Mesendoderm (in vitro differentiated cells): Measurements from ENCODE around the gene B9D1.

ENCODE experiments used
- DNase-seq: peaks from one replicate; pipeline ENCODE4 v3.0.0; 2013
- H2AK5ac ChIP-seq: 2 replicates; pipeline ENCODE4 v1.6.1; 2013; ENCODE audit warnings: low read length, inconsistent platforms
- H2BK120ac ChIP-seq: 2 replicates; pipeline ENCODE4 v1.6.1; 2013; ENCODE audit warnings: low read depth, mild to moderate bottlenecking, low read length, moderate library complexity, mixed read lengths
- H2BK15ac ChIP-seq: replicated peaks from 2 replicates; pipeline ENCODE4 v1.6.1; 2013; ENCODE audit warnings: low read depth, mild to moderate bottlenecking, moderate library complexity
- H2BK5ac ChIP-seq: 2 replicates; pipeline ENCODE4 v1.6.1; 2013; ENCODE audit warnings: low read length, inconsistent platforms
- H3K18ac ChIP-seq: 2 replicates; pipeline ENCODE4 v1.6.1; 2013; ENCODE audit warnings: mild to moderate bottlenecking, low read length, mixed read lengths
- H3K23ac ChIP-seq: one replicate; pipeline ENCODE4 v1.6.1; 2013; ENCODE audit warnings: low read length
- H3K27ac ChIP-seq: 2 replicates; pipeline ENCODE4 v1.5.1; 2013; ENCODE audit warnings: low read depth, mild to moderate bottlenecking, inconsistent platforms, low read length, moderate library complexity
- H3K27me3 ChIP-seq: 2 replicates; pipeline ENCODE4 v1.6.1; 2013; ENCODE audit warnings: low read length, control low read depth, mild to moderate bottlenecking, inconsistent platforms; ENCODE audit not compliant: insufficient read depth, poor library complexity
- H3K36me3 ChIP-seq: 2 replicates; pipeline ENCODE4 v1.6.1; 2013; ENCODE audit warnings: low read length, inconsistent platforms; ENCODE audit not compliant: control insufficient read depth, insufficient read depth
- H3K4ac ChIP-seq: one replicate; pipeline ENCODE4 v1.6.1; 2013; ENCODE audit warnings: low read depth, mild to moderate bottlenecking, low read length, moderate library complexity
- H3K4me1 ChIP-seq: 2 replicates; pipeline ENCODE4 v1.6.1; 2013; ENCODE audit warnings: low read depth, low read length, inconsistent platforms; ENCODE audit not compliant: control insufficient read depth
- H3K4me2 ChIP-seq: 2 replicates; pipeline ENCODE4 v1.6.1; 2013; ENCODE audit warnings: low read length
- H3K4me3 ChIP-seq: 2 replicates; pipeline ENCODE4 v1.5.1; 2013; ENCODE audit warnings: mild to moderate bottlenecking, low read length
- H3K56ac ChIP-seq: one replicate; pipeline ENCODE4 v1.6.1; 2013; ENCODE audit warnings: low read length
- H3K79me1 ChIP-seq: 2 replicates; pipeline ENCODE4 v1.6.1; 2013; ENCODE audit warnings: low read length, inconsistent platforms
- H3K79me2 ChIP-seq: 2 replicates; pipeline ENCODE4 v1.6.1; 2013; ENCODE audit warnings: mild to moderate bottlenecking, low read length; ENCODE audit not compliant: control insufficient read depth, insufficient read depth
- H3K9ac ChIP-seq: 2 replicates; pipeline ENCODE4 v1.6.1; 2013; ENCODE audit warnings: low read length, inconsistent platforms
- H4K5ac ChIP-seq: one replicate; pipeline ENCODE4 v1.6.1; 2013; ENCODE audit warnings: low read length
- H4K8ac ChIP-seq: one replicate; pipeline ENCODE4 v1.6.1; 2013; ENCODE audit warnings: low read depth, mild to moderate bottlenecking, control low read depth, low read length, moderate library complexity
- WGBS: extraction: QIAGEN DNeasy Blood & Tissue Kit; methylation state at CpG from one replicate; pipeline ENCODE4 v1.1.7; 2013; ENCODE audit warnings: low lambda C conversion rate, missing lambda C conversion rate; ENCODE audit not compliant: insufficient coverage; ENCODE audit errors: extremely low coverage; 5-methylcytosine and 5-hydroxymethylcytosine counted together

The B9D1 gene

GRCh38 chr17:19322129-19322505, 40.4 kb downstream of the B9D1 start:
- H3K4me1 ChIP-seq: peaks cover 3% of the 10 kb centered on the region
- WGBS: no CpG with 5 or more reads among the region's 5 CpGs
- no peak for DNase-seq

GRCh38 chr17:19321481-19322128, 40.9 kb downstream of the B9D1 start:
- no peak overlapping the region for H2AK5ac ChIP-seq
- no peak overlapping the region for H3K56ac ChIP-seq
- H3K23ac ChIP-seq: no peak overlapping the region
- H3K9ac ChIP-seq: no peak overlapping the region
- H3K79me1 ChIP-seq: peaks cover 2% of the 10 kb centered on the region
- H3K4ac ChIP-seq: no peak overlapping the region
- no peak overlapping the region for H3K18ac ChIP-seq
- H3K36me3 ChIP-seq: no peaks in the 10 kb centered on the region
- peaks cover 6% of the 10 kb centered on the region for H3K4me1 ChIP-seq
- no peak overlapping the region for H3K4me3 ChIP-seq
- H3K79me2 ChIP-seq: no peaks in the 10 kb centered on the region
- peak; percentile 81 for DNase-seq
- no peak overlapping the region for H3K27ac ChIP-seq
- no peak overlapping the region for H2BK120ac ChIP-seq
- H3K27me3 ChIP-seq: no peaks in the 10 kb centered on the region
- no peak overlapping the region for H2BK5ac ChIP-seq
- whole genome bisulfite sequencing: no CpG with 5 or more reads among the region's 9 CpGs
- H3K4me2 ChIP-seq: no peak overlapping the region
- no peak overlapping the region for H4K5ac ChIP-seq
- no peak overlapping the region for H4K8ac ChIP-seq
- no peak overlapping the region for H2BK15ac ChIP-seq

More at GRCh38 chr17:19322129-19322505, 40.4 kb downstream of the B9D1 start:
- Histone ChIP-seq H3K56ac (no peak overlapping the region), H2BK15ac (no peak overlapping the region), H4K5ac (no peak overlapping the region), H3K18ac (no peak overlapping the region), H3K23ac (no peak overlapping the region), H2BK5ac (no peak overlapping the region), H2AK5ac (no peak overlapping the region), H3K4me2 (no peak overlapping the region), H3K79me1 (peaks cover 2% of the 10 kb centered on the region), H3K9ac (no peak overlapping the region), H3K27ac (no peak overlapping the region), H3K27me3 (no peaks in the 10 kb centered on the region), H4K8ac (no peak overlapping the region), H3K4ac (no peak overlapping the region), H3K36me3 (no peaks in the 10 kb centered on the region), H3K4me3 (no peak overlapping the region), H3K79me2 (no peaks in the 10 kb centered on the region), H2BK120ac (no peak overlapping the region)

- no peaks in the 10 kb centered on the region for H3K36me3 ChIP-seq
- no peak overlapping the region for H3K9ac ChIP-seq
- no peak overlapping the region for H3K27ac ChIP-seq
Measured at GRCh38 chr17:19320876-19321275, 41.6 kb downstream of the B9D1 start.

GRCh38 chr17:19319771-19320505, 42.6 kb downstream of the B9D1 start:
- Histone ChIP-seq H3K56ac (no peak overlapping the region), H3K79me1 (peaks cover 2% of the 10 kb centered on the region), H3K4me3 (no peak overlapping the region), H2BK120ac (no peak overlapping the region), H3K4me2 (no peak overlapping the region), H3K9ac (no peak overlapping the region), H4K5ac (no peak overlapping the region), H3K36me3 (no peaks in the 10 kb centered on the region), H3K4ac (no peak overlapping the region), H2BK5ac (no peak overlapping the region), H3K4me1 (peaks cover 6% of the 10 kb centered on the region), H4K8ac (no peak overlapping the region), H2AK5ac (no peak overlapping the region), H3K79me2 (no peaks in the 10 kb centered on the region), H2BK15ac (no peak overlapping the region), H3K27me3 (no peaks in the 10 kb centered on the region), H3K18ac (no peak overlapping the region), H3K23ac (no peak overlapping the region), H3K27ac (no peak overlapping the region)
- no peak for DNase-seq
- WGBS: no CpG with 5 or more reads among the region's 12 CpGs

More at GRCh38 chr17:19320876-19321275, 41.6 kb downstream of the B9D1 start:
- Histone ChIP-seq H3K27me3 (no peaks in the 10 kb centered on the region), H3K4me1 (peaks cover 6% of the 10 kb centered on the region), H2BK5ac (no peak overlapping the region), H3K56ac (no peak overlapping the region), H3K79me2 (no peaks in the 10 kb centered on the region), H3K79me1 (peaks cover 2% of the 10 kb centered on the region), H2BK120ac (no peak overlapping the region), H2BK15ac (no peak overlapping the region), H4K8ac (no peak overlapping the region), H4K5ac (no peak overlapping the region), H3K23ac (no peak overlapping the region), H3K4ac (no peak overlapping the region), H3K18ac (no peak overlapping the region), H3K4me3 (no peak overlapping the region), H2AK5ac (no peak overlapping the region), H3K4me2 (no peak overlapping the region)
- DNase-seq: no peak
- no CpG with 5 or more reads among the region's 5 CpGs for WGBS

GRCh38 chr17:19318611-19319010, 43.9 kb downstream of the B9D1 start:
- WGBS: no CpG with 5 or more reads among the region's 6 CpGs

More at GRCh38 chr17:19318611-19319010, 43.9 kb downstream of the B9D1 start:
- H3K27me3 ChIP-seq: no peaks in the 10 kb centered on the region
- no peak overlapping the region for H4K5ac ChIP-seq
- no peak overlapping the region for H3K27ac ChIP-seq
- no peak overlapping the region for H4K8ac ChIP-seq
- no peaks in the 10 kb centered on the region for H3K79me2 ChIP-seq
- no peaks in the 10 kb centered on the region for H3K36me3 ChIP-seq
- peaks cover 6% of the 10 kb centered on the region for H3K4me1 ChIP-seq
- no peak overlapping the region for H3K4me3 ChIP-seq
- H2BK5ac ChIP-seq: no peak overlapping the region
- no peak overlapping the region for H3K23ac ChIP-seq
- peaks cover 2% of the 10 kb centered on the region for H3K79me1 ChIP-seq
- H3K56ac ChIP-seq: no peak overlapping the region
- H3K4me2 ChIP-seq: no peak overlapping the region
- H3K4ac ChIP-seq: no peak overlapping the region
- no peak overlapping the region for H2BK15ac ChIP-seq
- no peak for DNase-seq
- H2BK120ac ChIP-seq: no peak overlapping the region
- H3K18ac ChIP-seq: no peak overlapping the region
- H2AK5ac ChIP-seq: no peak overlapping the region
- H3K9ac ChIP-seq: no peak overlapping the region
